Tibial nerve (tissue), 4 donors: ENCODE data around the gene KIF13A.

ENCODE experiments used
- EP300 ChIP-seq, 2 donors: sonication (generic); formaldehyde crosslinking; IDR thresholded peaks; one replicate each; pipeline ENCODE4 v1.6.1; 2017; ENCODE audit warnings: antibody characterized with exemption in 2 of 2, mild to moderate bottlenecking in 1 of 2
- POLR2A ChIP-seq, 2 donors: fragments of 450-650 bp; IDR thresholded peaks; one replicate each; pipeline ENCODE4 v1.6.1; 2017; ENCODE audit warnings: antibody characterized with exemption in 2 of 2, mild to moderate bottlenecking in 2 of 2, moderate library complexity in 2 of 2
- TF ChIP-seq, protein P1 (sequence below), 5 experiments: fragments of 200-600 bp in 3 of 5; fragments of 450-650 bp in 2 of 5; sonication (generic) in 3 of 5; IDR thresholded peaks; one replicate each; pipeline ENCODE4 v1.5.1; 2016 to 2019; ENCODE audit warnings: antibody characterized with exemption in 5 of 5, mild to moderate bottlenecking in 3 of 5, moderate library complexity in 2 of 5

DNA sequence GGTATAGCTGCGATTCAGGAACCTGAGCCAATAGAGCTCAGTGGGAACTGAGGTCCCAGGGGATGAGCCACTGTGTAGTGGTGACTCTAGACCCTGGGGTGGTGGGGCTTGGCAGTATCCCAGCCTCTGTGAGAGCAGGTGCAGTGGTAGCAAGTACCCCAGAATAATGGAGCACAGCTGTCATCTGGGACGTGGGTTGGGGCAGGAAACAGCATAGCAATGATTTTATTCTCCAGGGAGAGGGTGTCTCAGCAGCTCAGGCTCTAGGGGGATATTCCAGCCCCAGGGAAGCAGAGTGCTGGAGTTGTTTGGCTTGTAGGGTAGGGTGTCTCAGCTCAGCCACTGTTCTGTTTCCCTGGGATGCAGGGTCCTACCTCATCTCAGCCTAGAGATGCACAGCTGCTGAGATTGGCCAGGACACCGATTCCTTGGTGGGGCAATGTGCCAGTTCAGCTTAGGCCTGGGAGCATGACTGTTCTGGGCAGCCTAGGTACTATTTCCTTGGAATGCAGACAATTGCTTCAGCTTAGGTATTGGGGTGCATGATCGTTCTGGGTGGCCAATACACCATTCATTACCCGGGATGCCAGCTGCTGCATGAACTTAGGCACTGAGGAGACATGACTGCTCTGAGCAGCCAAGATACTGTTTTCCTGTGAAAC lies 246.7 kb downstream of the KIF13A start:
- TF ChIP-seq EP300 (IDR thresholded peaks at IDR 0.05) (no peak), POLR2A (IDR thresholded peaks at IDR 0.05) (no peak)
- TF ChIP-seq, protein P1, sequence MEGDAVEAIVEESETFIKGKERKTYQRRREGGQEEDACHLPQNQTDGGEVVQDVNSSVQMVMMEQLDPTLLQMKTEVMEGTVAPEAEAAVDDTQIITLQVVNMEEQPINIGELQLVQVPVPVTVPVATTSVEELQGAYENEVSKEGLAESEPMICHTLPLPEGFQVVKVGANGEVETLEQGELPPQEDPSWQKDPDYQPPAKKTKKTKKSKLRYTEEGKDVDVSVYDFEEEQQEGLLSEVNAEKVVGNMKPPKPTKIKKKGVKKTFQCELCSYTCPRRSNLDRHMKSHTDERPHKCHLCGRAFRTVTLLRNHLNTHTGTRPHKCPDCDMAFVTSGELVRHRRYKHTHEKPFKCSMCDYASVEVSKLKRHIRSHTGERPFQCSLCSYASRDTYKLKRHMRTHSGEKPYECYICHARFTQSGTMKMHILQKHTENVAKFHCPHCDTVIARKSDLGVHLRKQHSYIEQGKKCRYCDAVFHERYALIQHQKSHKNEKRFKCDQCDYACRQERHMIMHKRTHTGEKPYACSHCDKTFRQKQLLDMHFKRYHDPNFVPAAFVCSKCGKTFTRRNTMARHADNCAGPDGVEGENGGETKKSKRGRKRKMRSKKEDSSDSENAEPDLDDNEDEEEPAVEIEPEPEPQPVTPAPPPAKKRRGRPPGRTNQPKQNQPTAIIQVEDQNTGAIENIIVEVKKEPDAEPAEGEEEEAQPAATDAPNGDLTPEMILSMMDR (IDR thresholded peaks at IDR 0.05), result no peak
